Measurements from ENCODE around the gene TRIP6.

DNA sequence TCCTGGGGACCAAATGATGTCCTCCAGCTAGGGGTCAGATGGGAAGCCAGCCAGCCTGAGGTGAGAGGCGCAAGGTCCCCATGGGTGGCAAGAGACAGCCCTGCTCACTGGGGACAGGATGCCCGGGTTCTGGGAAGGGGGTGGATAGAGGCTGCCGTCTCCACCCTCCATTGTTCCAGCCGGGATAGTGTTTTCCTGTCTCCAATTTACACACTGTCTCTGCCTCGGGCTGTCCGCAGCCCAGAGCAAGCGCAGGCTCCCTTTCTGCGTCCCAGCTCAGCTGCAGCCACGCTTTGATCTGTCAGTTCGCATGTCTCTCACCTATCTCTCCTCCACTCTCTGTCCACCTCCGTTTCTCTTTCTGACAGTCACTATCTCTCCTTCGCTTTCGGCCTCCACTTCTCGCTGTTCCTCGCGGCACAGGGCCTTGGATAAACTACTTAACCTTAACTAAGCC, 41.9 kb upstream of the TRIP6 start:
- TF ChIP-seq FOXM1 (IDR thresholded peaks at IDR 0.05; ENCODE audit: borderline replicate concordance) = no peak
- TF ChIP-seq SUZ12 (IDR thresholded peaks at IDR 0.05) = no peak
- TF ChIP-seq FOXK2 (IDR thresholded peaks at IDR 0.05) = no peak
- TF ChIP-seq ARNT (IDR thresholded peaks at IDR 0.05) = no peak
- TF ChIP-seq BHLHE40 (IDR thresholded peaks at IDR 0.05; ENCODE audit: borderline replicate concordance) = no peak

Measured in HEK293T (cell line).